CD4-positive, alpha-beta memory T cell (primary cell): ENCODE measurements around the gene CBARP. TPM values are rescaled to one million over a fixed set of nuclear protein-coding genes. Genes with fewer than 3 reads are reported as not detected.

Source experiments
- CTCF ChIA-PET: fragments of 350-600 bp; sonication (Branson Sonifier 250); formaldehyde crosslinking; loops from one replicate; lab custom pipeline; 2021; ENCODE audit warnings: inconsistent platforms; ENCODE audit not compliant: partially characterized antibody; lab: Charles Lee
- POLR2A ChIA-PET: fragments of 350-600 bp; sonication (Branson Sonifier 250); formaldehyde crosslinking; loops from one replicate; lab custom pipeline; 2021; ENCODE audit not compliant: partially characterized antibody; lab: Charles Lee
- DNase-seq, 5 donors: peaks; one replicate each; pipeline versions ENCODE4 v3.0.0 to v3.0.0-alpha.2; 2020 to 2022; ENCODE audit warnings: mixed read lengths in 1 of 5
- H3K27ac ChIP-seq: one replicate; pipeline ENCODE4 v1.7.0; 2013; ENCODE audit warnings: low read depth, low read length
- H3K27me3 ChIP-seq: 2 replicates; pipeline ENCODE4 v1.7.0; 2013; ENCODE audit warnings: mild to moderate bottlenecking, low read length, moderate library complexity; ENCODE audit not compliant: insufficient read depth
- H3K36me3 ChIP-seq: 2 replicates; pipeline ENCODE4 v1.7.0; 2013; ENCODE audit warnings: mild to moderate bottlenecking, low read length, moderate library complexity; ENCODE audit not compliant: insufficient read depth
- H3K4me1 ChIP-seq: 2 replicates; pipeline ENCODE4 v1.7.0; 2013; ENCODE audit warnings: mild to moderate bottlenecking, low read length, moderate library complexity; ENCODE audit not compliant: insufficient read depth
- H3K4me3 ChIP-seq, 2 donors: one replicate each; pipeline ENCODE4 v1.7.0; 2013; ENCODE audit warnings: low read length in 2 of 2, mild to moderate bottlenecking in 1 of 2
- H3K9me3 ChIP-seq, 2 donors: one replicate each; pipeline ENCODE4 v1.7.0; 2013; ENCODE audit warnings: low read length in 2 of 2, control low read depth in 1 of 2; ENCODE audit not compliant: control insufficient read depth in 1 of 2
- H3K27ac Mint-ChIP-seq, 7 donors: one replicate each; pipeline ENCODE4 v1.8.0; 2020 to 2021; ENCODE audit warnings: mixed read lengths in 7 of 7, mild to moderate bottlenecking in 6 of 7, inconsistent platforms in 3 of 7, moderate library complexity in 3 of 7
- H3K27me3 Mint-ChIP-seq, 2 donors: one replicate each; pipeline ENCODE4 v1.8.0; 2020 to 2021; ENCODE audit warnings: mixed read lengths in 2 of 2
- H3K36me3 Mint-ChIP-seq, 2 donors: one replicate each; pipeline ENCODE4 v1.8.0; 2020 to 2021; ENCODE audit warnings: mixed read lengths in 2 of 2, inconsistent platforms in 1 of 2, mild to moderate bottlenecking in 1 of 2
- H3K4me1 Mint-ChIP-seq, 4 donors: one replicate each; pipeline ENCODE4 v1.8.0; 2020 to 2021; ENCODE audit warnings: mixed read lengths in 4 of 4, mild to moderate bottlenecking in 1 of 4
- H3K4me3 Mint-ChIP-seq, 8 donors: one replicate each; pipeline ENCODE4 v1.8.0; 2020 to 2021; ENCODE audit warnings: mixed read lengths in 8 of 8, mild to moderate bottlenecking in 7 of 8, moderate library complexity in 6 of 8, inconsistent platforms in 3 of 8
- H3K9me3 Mint-ChIP-seq, 8 donors: one replicate each; pipeline ENCODE4 v1.8.0; 2020 to 2021; ENCODE audit warnings: mixed read lengths in 8 of 8, mild to moderate bottlenecking in 5 of 8, inconsistent platforms in 3 of 8, moderate library complexity in 1 of 8
- intact Hi-C: fragments of 100-400 bp; cut with micrococcal nuclease; formaldehyde crosslinking; loops from one replicate; pipeline ENCODE4 v1.15.1; 2023
- polyA plus RNA-seq, 2 donors: library from polyadenylated mRNA; unstranded; fragments of 300-500 nt; fragmentation: Illumina TruSeq; gene quantifications; one replicate each; pipeline ENCODE4 v1.2.3, GENCODE V29; 2021
- total RNA-seq, 2 experiments: library from RNA; stranded (reverse); gene quantifications; one replicate each; pipeline ENCODE4 v1.2.3, GENCODE V29; 2021

CBARP gene
- total and polyA plus RNA-seq, 4 experiments from 2014 or later: not detected

GRCh38 chr19:1227304-1228054 lies 10.3 kb downstream of the CBARP start:
- intact Hi-C loops: no loop called here
- no peak overlapping the region for H3K27ac ChIP-seq
- Mint-ChIP-seq H3K27me3 (no peaks in the 10 kb centered on the region), H3K36me3 (peaks cover 0 to 5% of the 10 kb centered on the region in 2 donors), H3K9me3 (no peaks in the 10 kb centered on the region), H3K4me3 (no peak overlapping the region), H3K27ac (no peak overlapping the region), H3K4me1 (peaks cover 0 to 4% (median 0%) of the 10 kb centered on the region in 4 donors)
- H3K36me3 ChIP-seq: no peaks in the 10 kb centered on the region
- CTCF ChIA-PET: no interaction called here
- POLR2A ChIA-PET: no interaction called here
- no peaks in the 10 kb centered on the region for H3K4me1 ChIP-seq
- H3K27me3 ChIP-seq: no peaks in the 10 kb centered on the region
- no peak for DNase-seq
- H3K4me3 ChIP-seq: no peak overlapping the region
- no peaks in the 10 kb centered on the region for H3K9me3 ChIP-seq

- Mint-ChIP-seq H3K36me3 (peaks cover 0 to 5% of the 10 kb centered on the region in 2 donors), H3K4me3 (no peak overlapping the region), H3K27me3 (no peaks in the 10 kb centered on the region), H3K27ac (no peak overlapping the region), H3K4me1 (no peaks in the 10 kb centered on the region), H3K9me3 (no peaks in the 10 kb centered on the region)
- H3K9me3 ChIP-seq: no peaks in the 10 kb centered on the region
- DNase-seq: no peak
- CTCF ChIA-PET: no interaction called here
- H3K27ac ChIP-seq: no peak overlapping the region
- POLR2A ChIA-PET: no interaction called here
- peaks cover 2% of the 10 kb centered on the region for H3K36me3 ChIP-seq
- H3K27me3 ChIP-seq: no peaks in the 10 kb centered on the region
- H3K4me3 ChIP-seq: no peak overlapping the region
- intact Hi-C loops: no loop called here
- no peaks in the 10 kb centered on the region for H3K4me1 ChIP-seq
Measured at GRCh38 chr19:1226522-1227303, 11.1 kb downstream of the CBARP start.

- H3K27me3 Mint-ChIP-seq: no peaks in the 10 kb centered on the region
- DNase-seq: no peak
- no peak overlapping the region for H3K27ac Mint-ChIP-seq
- H3K27me3 ChIP-seq: no peaks in the 10 kb centered on the region
- H3K36me3 Mint-ChIP-seq: peaks cover 0 to 5% of the 10 kb centered on the region in 2 donors
- H3K36me3 ChIP-seq: peaks cover 8% of the 10 kb centered on the region
- no peaks in the 10 kb centered on the region for H3K4me1 ChIP-seq
- no peaks in the 10 kb centered on the region for H3K9me3 ChIP-seq
- H3K27ac ChIP-seq: no peak overlapping the region
- ChIA-PET CTCF (no interaction called here), POLR2A (interaction anchor here (1.4 kb wide), 1 partner anchor 43 kb away, joined by 6 read pairs; the partner anchor contains the start of gene CIRBP)
- H3K4me3 ChIP-seq: no peak overlapping the region
- no peaks in the 10 kb centered on the region for H3K4me1 Mint-ChIP-seq
- no peaks in the 10 kb centered on the region for H3K9me3 Mint-ChIP-seq
- no peak overlapping the region for H3K4me3 Mint-ChIP-seq
- intact Hi-C loops: no loop called here
Measured at GRCh38 chr19:1226227-1226518, 11.6 kb downstream of the CBARP start.

- POLR2A ChIA-PET: interaction anchor here (1.4 kb wide), 1 partner anchor 44 kb away, joined by 6 read pairs; the partner anchor contains the start of gene CIRBP
- peaks cover 13% of the 10 kb centered on the region for H3K36me3 ChIP-seq
- no peak for DNase-seq
Measured at GRCh38 chr19:1225440-1226226, 12.2 kb downstream of the CBARP start.

GRCh38 chr19:1224847-1225246 lies 13.0 kb downstream of the CBARP start:
- no peak for DNase-seq
- Histone ChIP-seq H3K4me3 (no peak overlapping the region), H3K36me3 (peaks cover 15% of the 10 kb centered on the region), H3K4me1 (no peaks in the 10 kb centered on the region), H3K27me3 (no peaks in the 10 kb centered on the region), H3K27ac (no peak overlapping the region), H3K9me3 (no peaks in the 10 kb centered on the region)
- Mint-ChIP-seq H3K27ac (no peak overlapping the region), H3K4me3 (no peak overlapping the region), H3K27me3 (no peaks in the 10 kb centered on the region), H3K36me3 (peaks cover 0 to 8% of the 10 kb centered on the region in 2 donors), H3K4me1 (no peaks in the 10 kb centered on the region), H3K9me3 (no peaks in the 10 kb centered on the region)
- intact Hi-C loops: no loop called here
- POLR2A ChIA-PET: interaction anchor here (1.4 kb wide), 1 partner anchor 44 kb away, joined by 6 read pairs; the partner anchor contains the start of gene CIRBP
- CTCF ChIA-PET: no interaction called here

More at GRCh38 chr19:1225440-1226226, 12.2 kb downstream of the CBARP start:
- no peak overlapping the region for H3K4me3 Mint-ChIP-seq
- no peaks in the 10 kb centered on the region for H3K9me3 Mint-ChIP-seq
- H3K27me3 Mint-ChIP-seq: no peaks in the 10 kb centered on the region
- CTCF ChIA-PET: interaction anchor here (0.5 kb wide), 1 partner anchor 659 kb away, joined by 3 read pairs; no protein-coding TSS in a partner anchor
- H3K27me3 ChIP-seq: no peaks in the 10 kb centered on the region
- H3K9me3 ChIP-seq: no peaks in the 10 kb centered on the region
- H3K36me3 Mint-ChIP-seq: peaks cover 0 to 8% of the 10 kb centered on the region in 2 donors
- no peak overlapping the region for H3K27ac ChIP-seq
- H3K27ac Mint-ChIP-seq: no peak overlapping the region
- intact Hi-C loops: no loop called here
- no peak overlapping the region for H3K4me3 ChIP-seq
- H3K4me1 Mint-ChIP-seq: no peaks in the 10 kb centered on the region
- no peaks in the 10 kb centered on the region for H3K4me1 ChIP-seq

GRCh38 chr19:1224047-1224825 lies 13.6 kb downstream of the CBARP start:
- peaks cover 15% of the 10 kb centered on the region for H3K36me3 ChIP-seq
- intact Hi-C loops: no loop called here
- no peak overlapping the region for H3K27ac ChIP-seq
- Mint-ChIP-seq H3K27me3 (no peaks in the 10 kb centered on the region), H3K27ac (no peak overlapping the region), H3K4me1 (no peaks in the 10 kb centered on the region), H3K4me3 (no peak overlapping the region), H3K9me3 (no peaks in the 10 kb centered on the region), H3K36me3 (peaks cover 0 to 8% of the 10 kb centered on the region in 2 donors)
- ChIA-PET CTCF (no interaction called here), POLR2A (interaction anchor here (1.7 kb wide), 1 partner anchor 17 kb away, joined by 4 read pairs; no protein-coding TSS in a partner anchor)
- H3K4me3 ChIP-seq: no peak overlapping the region
- H3K9me3 ChIP-seq: no peaks in the 10 kb centered on the region
- no peaks in the 10 kb centered on the region for H3K4me1 ChIP-seq
- no peak for DNase-seq
- H3K27me3 ChIP-seq: no peaks in the 10 kb centered on the region
